Measurements from ENCODE around the gene SLC10A7.

- TF ChIP-seq CHD2 (IDR thresholded peaks at IDR 0.05; ENCODE audit: low read length) = no peak
- TF ChIP-seq CTCF (IDR thresholded peaks at IDR 0.05; ENCODE audit: control extremely low read depth in 1 of 3, insufficient read depth in 1 of 3, low read depth in 1 of 3, low read length in 3 of 3) = no peak
- no peak for TF ChIP-seq NRF1 (IDR thresholded peaks at IDR 0.05; ENCODE audit: low read depth, low read length)
- no peak for TF ChIP-seq GABPA (IDR thresholded peaks at IDR 0.05; ENCODE audit: borderline replicate concordance, insufficient read depth, low read length)
- no peak for TF ChIP-seq RNF2 (IDR thresholded peaks at IDR 0.05; ENCODE audit: borderline replicate concordance, low read depth, low read length, missing control alignments, poor library complexity, severe bottlenecking)
- TF ChIP-seq ASH2L (IDR thresholded peaks at IDR 0.05; ENCODE audit: low read length) = no peak
- TF ChIP-seq EP300 (IDR thresholded peaks at IDR 0.05; ENCODE audit: borderline replicate concordance in 1 of 2, low read depth in 2 of 2, low read length in 2 of 2) = no peak
- no peak for TF ChIP-seq BACH1 (IDR thresholded peaks at IDR 0.05; ENCODE audit: low read length)
- TF ChIP-seq TAF1 (IDR thresholded peaks at IDR 0.05; ENCODE audit: low read depth, low read length) = no peak
- TF ChIP-seq JUND (IDR thresholded peaks at IDR 0.05; ENCODE audit: low read length) = no peak
- TF ChIP-seq POLR2A (IDR thresholded peaks at IDR 0.05; ENCODE audit: control extremely low read depth in 1 of 2, low read depth in 2 of 2, low read length in 2 of 2) = no peak
- no peak for TF ChIP-seq FOSL1 (IDR thresholded peaks at IDR 0.05; ENCODE audit: insufficient read depth, low read depth, low read length)
- no peak for TF ChIP-seq POLR2AphosphoS5 (IDR thresholded peaks at IDR 0.05; ENCODE audit: low read depth, low read length)
- TF ChIP-seq ATF3 (IDR thresholded peaks at IDR 0.05; ENCODE audit: insufficient read depth, low read depth, low read length) = no peak
Observed at GRCh38 chr4:146359771-146360170, 162.0 kb downstream of the SLC10A7 start.
